HG02943 (cell line): ENCODE results near the gene PTCD2.
"Not testable (repeated sequence)": the region's sequence is repeated elsewhere in the genome, so short reads cannot be mapped to it uniquely, and the experiment has no call there.

Experiments
- ATAC-seq: cut with Tn5 transposase; IDR thresholded peaks from one replicate; pipeline ENCODE4 v1.9.1; 2021; ENCODE audit warnings: mild to moderate bottlenecking, low read depth, moderate library complexity; ENCODE audit not compliant: unreplicated experiment

Gene PTCD2

GRCh38 chr5:72377910-72378638 is 57.9 kb downstream of the PTCD2 start:
- no peak for ATAC-seq

- ATAC-seq, result no peak
Measured at GRCh38 chr5:72378639-72379289, 58.6 kb downstream of the PTCD2 start.

- no peak for ATAC-seq
Measured at GRCh38 chr5:72379936-72380335, 59.8 kb downstream of the PTCD2 start.

GRCh38 chr5:72380492-72381274 is 60.5 kb downstream of the PTCD2 start:
- ATAC-seq, result no peak

GRCh38 chr5:72383280-72383679 is 63.1 kb downstream of the PTCD2 start:
- no peak for ATAC-seq

- no peak for ATAC-seq
Measured at GRCh38 chr5:72383726-72384125, 63.6 kb downstream of the PTCD2 start.

GRCh38 chr5:72386639-72387038 is 66.5 kb downstream of the PTCD2 start:
- ATAC-seq, result no peak

GRCh38 chr5:72387985-72388384 is 67.8 kb downstream of the PTCD2 start:
- ATAC-seq, result no peak

GRCh38 chr5:72388646-72389045 is 68.5 kb downstream of the PTCD2 start:
- no peak for ATAC-seq

GRCh38 chr5:72390836-72391235 is 70.7 kb downstream of the PTCD2 start:
- ATAC-seq, result no peak

GRCh38 chr5:72392326-72392733 is 72.2 kb downstream of the PTCD2 start:
- ATAC-seq, result no peak

- no peak for ATAC-seq
Measured at GRCh38 chr5:72393052-72393451, 72.9 kb downstream of the PTCD2 start.

- ATAC-seq, result no peak
Measured at GRCh38 chr5:72394688-72395087, 74.5 kb downstream of the PTCD2 start.

- ATAC-seq, result no peak
Measured at GRCh38 chr5:72397836-72398235, 77.7 kb downstream of the PTCD2 start.

GRCh38 chr5:72400950-72401349 is 80.8 kb downstream of the PTCD2 start:
- ATAC-seq, result no peak

GRCh38 chr5:72402381-72402890 is 82.3 kb downstream of the PTCD2 start:
- no peak for ATAC-seq

- no peak for ATAC-seq
Measured at GRCh38 chr5:72402959-72403628, 82.9 kb downstream of the PTCD2 start.

GRCh38 chr5:72404771-72405170 is 84.6 kb downstream of the PTCD2 start:
- not testable (repeated sequence) for ATAC-seq

GRCh38 chr5:72407078-72407477 is 86.9 kb downstream of the PTCD2 start:
- no peak for ATAC-seq

GRCh38 chr5:72407541-72407940 is 87.4 kb downstream of the PTCD2 start:
- no peak for ATAC-seq

GRCh38 chr5:72408127-72408526 is 88.0 kb downstream of the PTCD2 start:
- ATAC-seq, result no peak
